Left renal pelvis (tissue), 4 donors: Measurements from ENCODE around the gene NTHL1. TPM values are rescaled to one million over a fixed set of nuclear protein-coding genes. Genes with fewer than 3 reads are reported as not detected.
A peak's percentile ranks its signal among the peaks of the same experiment; 100 is the strongest.

Experiments
- DNase-seq, 4 donors: peaks; one replicate each; pipeline ENCODE4 v3.0.0-alpha.2; 2013; ENCODE audit warnings: low read depth in 4 of 4, low spot score in 3 of 4
- polyA plus RNA-seq, 4 donors: library from polyadenylated mRNA; unstranded; fragments of 120-200 nt; gene quantifications; one replicate each; pipeline ENCODE4 v1.2.1, GENCODE V29; 2013; ENCODE audit not compliant: insufficient read length in 4 of 4

NTHL1 gene
- polyA plus RNA-seq, result 10 to 100 TPM; 15.8 to 27.1 (median 17.5) TPM

DNA sequence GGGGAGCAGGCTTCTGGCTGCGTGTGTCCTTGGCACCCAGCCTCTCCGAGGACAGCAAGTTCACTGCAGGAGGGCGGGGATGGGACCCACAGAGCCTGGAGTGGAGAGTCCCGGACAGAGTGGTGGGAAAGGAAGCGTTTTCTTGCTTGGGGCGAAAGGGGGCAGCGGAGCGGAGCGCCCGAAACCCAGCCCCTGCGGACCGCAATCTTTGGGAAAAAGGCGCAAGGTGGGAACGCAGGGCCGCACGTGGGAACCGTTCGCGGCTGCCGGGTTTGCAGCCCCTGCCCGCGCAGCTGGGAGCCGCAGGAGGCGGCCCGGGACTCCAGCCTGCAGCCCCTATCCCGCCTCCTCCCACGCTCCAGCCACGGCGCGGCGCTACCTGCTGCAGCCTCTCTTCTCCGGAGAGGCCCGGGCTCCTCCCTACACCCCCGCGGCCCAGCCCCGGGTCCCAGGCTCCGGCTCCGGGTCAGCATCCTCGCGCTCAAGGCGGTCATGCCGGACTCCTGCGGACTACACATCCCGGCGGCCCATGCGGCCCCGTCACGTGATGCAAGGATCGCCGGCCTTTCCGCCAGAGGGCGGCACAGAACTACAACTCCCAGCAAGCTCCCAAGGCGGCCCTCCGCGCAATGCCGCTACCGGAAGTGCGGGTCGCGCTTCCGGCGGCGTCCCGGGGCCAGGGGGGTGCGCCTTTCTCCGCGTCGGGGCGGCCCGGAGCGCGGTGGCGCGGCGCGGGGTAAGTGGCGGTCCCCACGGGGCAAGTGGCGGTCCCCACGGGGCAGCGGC, at the start of gene NTHL1, which contains the start of gene TSC2:
Gene NTHL1 (minus strand): TSS at position 505 of the 786 bp plus-strand sequence. CDS start 11 bp downstream, at position 494.
Gene TSC2 (plus strand): TSS at position 656 of the 786 bp plus-strand sequence. CDS start 631 bp downstream, outside the sequence.
- DNase-seq, result peak; percentile 88 to 93 (median 89)

DNA sequence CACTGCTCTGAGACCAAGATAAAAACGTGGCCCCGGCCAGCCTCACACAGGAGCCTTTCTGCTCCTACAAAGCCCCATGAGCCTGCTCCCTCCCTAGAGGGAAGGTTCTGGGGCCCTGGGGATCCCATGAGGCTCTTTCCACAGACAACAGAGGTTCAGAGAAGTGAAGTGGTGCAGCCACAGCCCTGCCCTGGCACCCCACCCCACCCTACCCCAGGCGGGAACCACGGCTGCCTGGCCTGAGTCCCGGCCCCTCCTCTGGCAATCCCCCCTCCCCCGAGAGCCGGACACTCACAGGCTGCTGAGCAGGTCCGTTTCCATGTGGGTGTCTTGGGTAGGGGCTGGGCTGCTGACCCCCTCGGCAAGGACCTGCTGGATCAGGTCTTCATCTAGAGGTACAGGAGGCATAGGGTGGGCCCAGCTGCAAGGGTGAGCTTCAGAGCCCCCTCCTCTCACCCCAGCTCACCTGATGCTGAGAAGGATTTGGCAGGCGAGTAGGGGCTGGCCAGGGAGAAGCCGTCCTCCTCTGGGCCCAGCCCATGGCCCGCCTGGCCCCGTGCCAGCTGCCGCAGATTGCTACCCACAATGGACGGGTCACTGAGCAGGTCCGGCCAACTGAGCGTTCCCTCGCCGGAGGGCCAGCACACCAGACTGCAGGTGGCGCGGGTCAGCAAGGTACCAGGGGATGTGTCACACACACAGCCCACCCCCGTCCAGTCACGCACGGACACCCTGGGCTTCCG, 49.4 kb upstream of the NTHL1 start:
- no peak for DNase-seq

DNA sequence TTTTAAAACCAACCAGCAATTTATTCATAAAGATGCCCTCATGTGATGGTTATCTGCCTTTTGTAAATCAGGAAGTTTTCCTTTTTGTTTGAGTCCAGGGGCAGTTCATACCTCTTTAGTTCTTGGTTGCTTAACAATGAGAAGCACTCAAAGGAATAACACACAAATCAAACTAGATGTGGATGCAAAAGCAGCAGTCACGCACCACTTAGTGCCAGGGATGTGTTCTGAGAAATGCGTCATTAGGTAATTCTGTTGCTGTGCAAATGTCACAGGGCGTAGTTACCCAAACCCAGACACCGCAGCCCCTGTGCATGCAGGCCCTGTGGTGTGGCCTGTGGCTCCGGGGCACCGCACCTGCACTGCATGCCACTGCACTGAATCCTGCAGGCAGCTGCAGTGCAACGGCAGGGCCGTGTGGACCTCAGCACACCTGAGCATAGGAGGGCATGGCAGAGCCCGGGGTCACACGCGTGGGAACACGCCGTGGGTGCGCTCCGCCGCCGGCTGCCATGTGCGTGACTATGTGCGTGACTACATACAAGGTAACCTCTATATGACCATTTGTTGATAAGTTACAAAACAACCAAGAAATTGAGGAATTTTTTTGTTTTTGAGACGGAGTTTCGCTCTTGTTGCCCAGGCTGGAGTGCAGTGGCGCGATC, 48.4 kb upstream of the NTHL1 start:
- DNase-seq, result no peak

DNA sequence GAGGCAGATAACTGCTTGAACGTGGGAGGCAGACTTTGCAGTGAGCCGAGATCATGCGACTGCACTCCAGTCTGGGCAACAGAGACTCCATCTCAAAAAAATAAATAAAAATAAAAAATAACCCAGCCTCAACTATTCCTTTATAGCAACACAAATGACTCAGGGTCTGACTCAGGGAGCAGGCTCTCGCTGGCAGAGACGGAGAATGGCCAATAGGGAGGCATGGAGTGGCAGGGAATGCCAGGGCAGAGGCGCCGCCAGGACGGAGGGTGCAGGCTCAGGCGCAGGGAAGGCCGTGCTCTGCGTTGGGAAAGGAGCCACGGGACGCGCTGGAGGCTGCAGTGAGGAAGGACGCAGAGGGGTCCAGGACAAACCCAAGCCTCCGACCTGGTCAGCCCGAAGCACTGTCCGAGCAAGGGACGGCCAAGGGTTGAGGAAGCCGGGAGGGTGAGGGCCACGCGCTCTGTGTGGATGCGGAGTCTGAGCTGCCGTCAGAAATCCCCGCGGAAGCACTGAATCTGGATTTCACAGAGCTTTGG, 47.8 kb upstream of the NTHL1 start:
- DNase-seq, result no peak

DNA sequence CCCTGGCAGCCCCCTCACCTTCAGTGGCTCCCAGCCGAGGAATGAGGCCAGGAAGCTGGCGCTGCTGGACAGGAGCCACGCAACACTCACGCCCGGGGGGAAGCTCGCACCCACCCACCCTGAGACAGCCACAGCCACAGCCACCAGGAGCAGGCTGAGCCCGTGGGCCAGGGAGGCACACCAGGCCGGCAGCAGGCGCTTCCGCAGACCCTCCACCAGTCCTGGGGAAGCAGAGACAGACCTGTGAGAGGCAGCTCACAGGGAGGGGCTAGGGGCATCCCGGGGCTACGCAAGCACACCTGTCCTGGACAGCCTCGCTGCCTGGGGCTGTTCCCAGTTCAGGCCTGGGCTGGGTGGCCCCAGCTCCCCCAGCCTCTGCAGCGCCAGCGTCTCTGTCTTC, 46.2 kb upstream of the NTHL1 start:
- DNase-seq, result no peak

DNA sequence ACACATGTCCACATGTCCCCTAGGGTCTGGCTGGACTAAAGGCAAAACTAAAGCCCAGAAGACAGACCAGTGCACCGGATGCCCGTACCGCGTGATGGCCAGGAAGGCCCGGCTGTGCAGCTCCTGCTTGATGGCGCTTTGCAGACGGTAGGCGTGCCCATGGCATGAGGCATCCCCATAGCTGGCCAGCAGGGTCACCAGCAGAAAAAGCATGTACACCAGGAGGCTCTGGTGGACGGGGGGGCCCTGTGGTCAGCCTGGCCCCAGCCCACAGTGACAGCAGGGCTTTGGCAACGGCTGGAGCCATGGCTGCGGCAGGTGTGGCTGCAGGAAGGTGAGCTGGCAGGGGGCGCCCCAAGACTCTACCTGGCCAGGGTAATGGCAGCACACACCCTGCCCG, 45.2 kb upstream of the NTHL1 start:
- no peak for DNase-seq

DNA sequence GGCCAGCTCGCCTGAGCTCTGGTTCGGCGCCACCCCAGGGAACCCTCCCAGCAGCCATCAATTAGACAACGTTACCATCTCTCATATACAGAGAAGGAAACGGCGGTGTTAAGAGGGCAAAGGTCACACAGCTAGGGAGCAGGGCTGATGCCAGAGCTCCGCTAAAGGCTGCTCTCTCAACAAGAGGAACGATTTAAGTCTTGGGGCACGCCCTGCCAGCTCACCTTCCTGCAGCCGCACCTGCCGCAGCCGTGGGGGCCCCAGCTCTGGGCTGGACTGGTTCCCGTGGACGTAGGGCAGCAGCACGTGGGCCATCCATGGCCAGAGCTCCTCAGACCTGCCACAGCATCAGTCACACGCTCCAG, 44.6 kb upstream of the NTHL1 start:
- DNase-seq, result no peak

DNA sequence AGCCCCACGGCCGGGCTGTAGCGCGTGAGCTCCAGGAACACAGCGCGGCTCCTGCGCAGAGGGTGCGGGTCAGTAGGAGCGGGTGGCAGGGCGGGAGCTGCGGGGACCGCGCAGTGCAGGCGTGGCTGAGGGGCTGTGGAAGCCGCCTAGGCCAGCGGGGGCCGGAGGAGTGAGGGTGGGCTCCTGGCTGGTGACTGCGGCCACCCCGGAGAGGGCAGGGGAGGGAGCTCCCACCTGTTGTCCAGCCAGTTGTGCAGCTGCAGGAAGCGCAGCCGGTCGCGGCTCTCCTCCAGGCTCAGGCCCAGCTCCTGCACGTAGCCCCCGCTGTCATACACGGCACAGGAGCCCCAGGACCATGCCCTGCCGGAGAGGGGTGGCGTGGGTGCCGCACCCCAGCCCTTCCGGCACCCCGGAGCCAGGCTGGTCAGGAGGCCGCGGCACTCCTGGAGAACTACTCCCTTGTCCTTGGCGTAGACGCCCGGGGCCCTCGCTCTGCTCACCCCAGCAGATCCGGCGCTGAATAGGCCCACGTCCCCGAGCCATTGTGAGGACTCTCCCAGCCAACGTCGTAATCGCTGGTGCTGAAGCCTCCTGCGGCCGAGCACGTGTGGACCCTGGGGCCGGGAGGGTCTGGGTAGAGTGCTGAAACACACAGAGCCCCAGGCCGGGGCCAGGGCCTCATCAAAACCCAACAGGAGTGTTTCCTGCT, 44.1 kb upstream of the NTHL1 start:
- DNase-seq, result no peak

DNA sequence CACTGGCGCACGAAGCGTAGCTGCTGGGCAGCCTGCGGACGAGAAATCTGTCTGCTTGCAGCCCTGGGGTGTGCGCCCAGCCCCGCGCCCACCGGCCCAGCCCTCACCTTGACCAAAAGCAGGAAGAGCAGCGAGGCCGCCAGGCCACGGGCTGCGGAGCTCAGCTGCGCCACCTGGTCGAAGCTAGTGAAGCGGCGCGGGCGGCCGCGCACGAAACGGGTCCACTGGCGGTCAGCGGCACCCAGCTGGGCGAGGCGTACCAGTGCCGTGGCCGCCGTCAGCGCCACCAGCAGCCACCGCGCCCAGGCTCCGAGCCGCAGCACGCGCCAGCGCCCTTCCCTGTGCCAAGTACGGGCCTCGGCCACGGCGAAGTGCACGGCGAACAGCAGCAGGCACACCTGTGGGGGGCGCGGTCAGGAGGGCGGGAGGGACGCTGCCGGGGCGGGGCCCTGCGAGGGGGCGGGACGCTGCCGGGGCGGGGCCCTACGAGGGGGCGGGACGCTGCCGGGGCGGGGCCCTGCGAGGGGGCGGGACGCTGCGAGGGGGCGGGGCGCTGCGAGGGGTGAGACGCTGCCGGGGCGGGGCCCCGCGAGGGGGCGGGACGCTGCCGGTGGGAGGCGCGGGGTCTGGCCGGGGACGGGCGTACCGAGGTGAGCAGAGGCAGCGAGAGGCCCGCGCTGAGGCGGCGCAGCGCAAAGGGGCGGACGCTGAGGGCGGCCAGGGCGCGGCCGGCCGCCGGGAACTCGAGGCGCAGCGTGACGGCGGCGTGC, 43.3 kb upstream of the NTHL1 start:
- DNase-seq, result peak; percentile 56 to 74 (median 67)

DNA sequence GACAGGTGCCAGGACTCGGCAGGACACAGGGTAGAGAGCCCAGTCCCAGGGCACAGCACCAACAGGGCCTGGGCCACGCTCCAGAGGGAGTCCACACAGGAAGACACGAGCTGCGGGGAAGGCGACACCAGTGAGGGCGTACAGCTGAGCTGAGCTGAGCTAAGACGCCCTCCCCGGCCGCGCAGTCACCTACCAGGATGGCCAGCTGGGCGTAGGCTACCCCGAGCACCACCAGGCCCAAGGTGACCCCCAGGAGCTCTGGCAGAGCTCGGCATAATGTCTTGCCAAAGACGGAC, 42.8 kb upstream of the NTHL1 start:
- DNase-seq, result no peak

DNA sequence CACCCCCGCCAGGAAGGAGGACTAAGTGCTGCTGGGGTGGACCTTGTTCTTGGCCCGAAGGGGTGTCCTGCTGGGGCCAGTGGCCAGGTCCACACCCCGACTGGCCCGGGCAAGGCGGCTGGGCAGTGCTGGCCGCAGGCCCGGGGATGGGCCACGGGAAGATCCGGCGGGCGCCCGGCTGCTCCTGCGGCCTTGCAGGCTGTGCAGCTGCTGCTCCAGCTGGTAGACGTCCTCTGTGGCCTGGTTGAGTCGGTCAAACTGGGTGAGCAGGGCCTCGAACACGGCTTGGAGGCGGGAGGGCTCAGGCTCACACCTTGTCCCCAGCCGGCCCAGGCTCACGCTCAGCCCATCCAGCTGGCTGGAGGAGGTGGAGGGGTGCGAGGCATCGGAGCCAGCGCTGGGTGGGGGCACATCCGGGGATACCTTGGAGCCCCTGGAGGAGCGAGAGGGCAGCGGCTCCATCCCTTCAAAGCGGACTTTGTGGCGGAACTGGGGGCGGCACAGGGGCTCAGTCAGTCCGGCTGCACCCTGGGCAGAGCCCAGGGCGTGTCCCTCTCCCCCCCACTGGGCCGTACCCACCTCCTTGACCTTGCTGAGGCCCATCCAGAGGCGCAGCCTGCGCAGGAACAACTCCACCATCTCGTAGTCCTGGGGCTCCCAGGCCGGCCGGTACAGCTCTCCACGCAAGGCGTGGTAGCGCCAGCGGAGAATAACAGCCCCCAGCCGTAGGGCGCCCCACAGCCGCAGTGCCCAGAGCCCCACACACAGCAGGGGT, 42.3 kb upstream of the NTHL1 start:
- DNase-seq, result no peak

DNA sequence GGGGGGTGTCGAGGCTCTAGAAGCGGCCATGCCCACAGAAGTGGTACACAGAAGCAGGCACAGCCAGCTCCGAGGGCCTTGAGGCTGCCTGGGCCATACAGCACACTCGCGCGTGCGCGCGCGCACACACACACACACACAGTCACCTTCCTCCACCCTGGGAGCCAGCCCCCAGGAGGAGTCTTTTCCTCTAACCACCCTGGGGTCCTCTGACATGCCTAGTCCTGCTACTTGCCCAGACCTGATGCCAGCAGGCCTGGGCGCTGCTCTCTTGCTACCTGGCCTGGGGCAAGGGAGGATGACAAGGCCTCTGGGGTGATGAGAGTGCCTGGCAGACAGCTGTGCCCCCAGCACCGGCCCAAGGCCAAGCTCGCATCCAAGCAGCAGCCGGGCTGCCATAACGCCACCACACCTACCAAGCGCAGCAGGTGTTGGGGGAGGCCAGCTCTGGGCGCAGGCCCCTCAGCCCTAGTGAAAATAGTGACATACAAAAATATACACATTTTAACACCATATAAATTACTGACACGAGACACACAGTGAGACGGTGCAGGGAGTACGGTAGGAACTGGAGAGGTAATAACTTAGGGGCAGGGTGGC, 41.2 kb upstream of the NTHL1 start:
- no peak for DNase-seq

DNA sequence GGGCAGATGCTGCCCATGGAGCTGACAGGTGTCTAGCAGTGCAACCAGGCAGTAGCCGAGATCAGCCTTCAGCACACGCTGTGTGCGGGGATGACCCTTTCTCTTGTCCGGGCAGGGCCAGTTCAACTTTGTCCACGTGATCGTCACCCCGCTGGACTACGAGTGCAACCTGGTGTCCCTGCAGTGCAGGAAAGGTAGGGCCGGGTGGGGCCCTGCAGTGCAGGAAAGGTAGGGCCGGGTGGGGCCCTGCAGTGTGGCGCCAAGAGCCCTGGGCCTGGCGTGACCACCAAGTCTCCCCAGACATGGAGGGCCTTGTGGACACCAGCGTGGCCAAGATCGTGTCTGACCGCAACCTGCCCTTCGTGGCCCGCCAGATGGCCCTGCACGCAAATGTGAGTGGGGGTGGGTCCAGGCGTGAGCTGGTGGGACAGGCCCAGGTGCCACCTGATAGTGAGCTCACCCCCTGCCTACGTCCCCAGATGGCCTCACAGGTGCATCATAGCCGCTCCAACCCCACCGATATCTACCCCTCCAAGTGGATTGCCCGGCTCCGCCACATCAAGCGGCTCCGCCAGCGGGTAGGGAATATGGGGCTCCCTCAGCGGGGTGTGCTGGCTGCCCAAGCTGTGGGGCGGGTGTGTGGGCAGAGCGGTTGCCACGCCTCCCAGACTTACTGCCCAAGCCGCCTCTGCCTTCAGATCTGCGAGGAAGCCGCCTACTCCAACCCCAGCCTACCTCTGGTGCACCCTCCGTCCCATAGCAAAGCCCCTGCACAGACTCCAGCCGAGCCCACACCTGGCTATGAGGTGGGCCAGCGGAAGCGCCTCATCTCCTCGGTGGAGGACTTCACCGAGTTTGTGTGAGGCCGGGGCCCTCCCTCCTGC, 40.4 kb upstream of the NTHL1 start:
- no peak for DNase-seq

DNA sequence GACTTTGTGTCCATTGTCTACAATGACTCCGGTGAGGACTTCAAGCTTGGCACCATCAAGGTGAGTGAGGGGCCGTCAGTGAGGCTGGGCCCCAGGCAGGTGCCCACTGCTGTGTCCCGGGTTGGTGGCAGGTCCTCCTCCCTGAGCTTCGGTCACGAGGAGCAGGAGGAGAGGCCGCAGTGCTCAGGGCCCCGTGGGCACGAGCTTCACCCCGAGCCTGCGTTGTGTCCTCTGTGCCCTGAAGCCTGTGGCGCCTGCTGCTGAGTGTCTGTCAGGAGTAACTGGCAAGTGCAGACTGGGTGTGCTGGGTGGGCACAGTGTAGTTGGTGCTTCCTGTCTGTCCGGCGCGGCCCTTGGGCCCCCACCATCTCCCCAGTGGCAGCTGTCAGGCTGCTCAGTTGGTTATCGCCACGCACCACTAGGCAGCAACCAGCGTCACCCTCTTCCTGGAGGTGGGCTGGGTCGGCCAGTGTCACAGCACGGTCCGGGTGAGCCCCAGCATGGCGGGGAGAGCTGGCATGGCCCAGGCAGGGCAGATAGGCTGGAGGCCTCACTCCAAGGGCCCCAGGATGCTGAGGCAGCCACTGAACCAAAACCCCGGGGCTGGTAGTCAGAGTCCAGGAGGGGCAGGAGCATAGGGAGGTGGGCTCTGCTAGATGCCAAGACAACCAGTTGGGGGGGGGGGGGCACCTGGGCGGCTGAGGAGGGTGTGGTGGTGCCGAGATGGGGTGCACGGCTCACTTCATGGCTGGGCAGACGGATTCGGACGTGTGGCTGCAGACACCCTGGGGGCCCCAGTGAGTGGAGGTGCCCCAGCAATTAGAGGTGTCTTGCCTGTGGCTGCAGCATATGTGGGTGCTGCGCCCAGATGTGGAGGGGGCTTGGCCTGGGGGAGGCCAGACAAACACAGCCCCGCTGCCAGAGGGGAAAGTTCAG, 39.4 kb upstream of the NTHL1 start:
- DNase-seq, result no peak

DNA sequence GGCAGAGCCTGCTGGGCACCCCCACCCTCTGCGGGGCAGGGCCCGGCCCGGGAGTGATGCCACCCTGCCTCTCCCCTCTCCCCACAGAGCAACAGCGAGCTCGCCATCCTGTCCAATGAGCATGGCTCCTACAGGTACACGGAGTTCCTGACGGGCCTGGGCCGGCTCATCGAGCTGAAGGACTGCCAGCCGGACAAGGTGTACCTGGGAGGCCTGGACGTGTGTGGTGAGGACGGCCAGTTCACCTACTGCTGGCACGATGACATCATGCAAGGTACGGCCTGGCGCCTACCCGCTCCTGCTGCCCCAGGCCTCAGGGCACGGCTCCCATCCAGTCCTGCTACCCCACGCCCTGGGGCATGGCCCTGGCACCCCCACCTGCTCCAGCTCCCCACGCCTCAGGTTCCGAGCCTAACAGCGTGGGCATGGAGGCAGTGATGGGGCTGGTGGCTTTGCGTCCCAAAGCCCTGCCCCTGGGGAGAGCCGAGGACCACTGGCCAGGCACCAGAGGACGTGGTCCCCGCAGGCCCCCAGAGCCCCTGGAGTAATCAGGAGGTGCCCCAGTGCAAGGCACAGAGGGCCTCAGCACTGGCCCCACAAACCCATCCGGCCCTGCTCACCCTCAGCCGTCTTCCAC, 38.6 kb upstream of the NTHL1 start:
- DNase-seq, result no peak

DNA sequence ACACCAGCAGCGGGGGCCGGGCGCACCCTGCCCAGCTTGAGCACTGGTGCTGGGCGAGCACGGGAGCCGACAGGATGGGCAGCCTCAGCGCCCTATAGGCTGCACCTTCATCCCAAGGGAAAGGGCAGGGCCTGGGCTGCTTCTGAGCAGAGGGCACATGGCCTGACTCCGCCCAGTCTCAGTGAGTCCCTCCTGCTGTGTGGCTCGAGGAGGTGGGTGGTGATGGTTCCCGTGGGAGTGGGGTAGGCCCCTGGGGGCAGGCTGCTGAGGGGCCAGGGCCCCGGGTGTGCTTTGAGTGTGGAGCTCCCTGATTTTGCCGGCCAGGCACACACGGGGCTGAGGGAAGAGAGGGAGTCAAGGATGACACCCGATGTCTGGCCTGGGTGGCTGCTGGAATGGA, 38.0 kb upstream of the NTHL1 start:
- no peak for DNase-seq
